GM10847 (cell line): ENCODE data around the gene CAP1.

Experiments
- POLR2A ChIP-seq: IDR thresholded peaks from 2 replicates; pipeline ENCODE4 v1.6.1; 2011; ENCODE audit not compliant: insufficient read length; ENCODE audit errors: extremely low read depth

The CAP1 gene

DNA sequence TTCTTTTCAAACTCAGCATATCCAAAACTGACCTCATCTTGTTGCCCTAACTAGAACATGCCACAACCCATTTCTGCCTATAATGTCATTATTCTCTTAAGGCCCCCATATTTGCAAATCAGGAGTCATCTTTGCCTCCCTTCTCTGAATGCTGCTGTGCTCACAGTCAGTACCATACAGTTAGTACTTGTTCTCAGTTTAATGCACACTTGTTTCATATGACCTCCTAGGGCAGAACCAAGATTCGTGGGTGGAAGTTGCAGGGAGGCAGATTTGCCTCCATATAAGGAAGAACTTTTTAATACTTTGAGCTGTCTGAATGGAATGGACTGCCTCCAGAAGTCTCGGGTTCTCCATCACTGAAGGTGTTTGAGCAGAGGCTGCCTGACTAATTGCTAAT lies 9.2 kb downstream of the CAP1 start:
- TF ChIP-seq POLR2A, result no peak

DNA sequence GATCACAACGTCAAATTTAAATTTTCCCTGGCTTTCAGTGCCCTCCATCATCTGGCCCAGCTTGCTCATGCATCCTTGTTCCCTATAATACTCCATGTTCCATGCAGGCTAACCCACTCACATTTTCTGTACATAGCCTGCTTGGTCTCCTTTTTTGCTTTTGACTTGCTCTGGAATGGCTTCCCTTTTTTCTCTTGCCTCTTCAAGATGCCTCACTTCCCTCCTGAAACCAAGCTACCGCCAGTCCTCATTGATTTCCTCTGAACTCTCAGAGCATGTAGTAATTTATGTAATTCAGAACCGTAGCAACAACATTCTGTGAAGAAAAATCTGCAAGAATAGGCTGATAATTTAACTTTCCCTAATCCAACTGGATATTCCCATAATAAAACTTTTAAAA lies 10.3 kb downstream of the CAP1 start:
- no peak for TF ChIP-seq POLR2A

- TF ChIP-seq POLR2A, result no peak
Observed at GRCh38 chr1:40053138-40053887, 12.8 kb downstream of the CAP1 start.

GRCh38 chr1:40056519-40057309 lies 16.2 kb downstream of the CAP1 start:
- TF ChIP-seq POLR2A, result no peak

GRCh38 chr1:40057310-40058030 lies 16.9 kb downstream of the CAP1 start:
- no peak for TF ChIP-seq POLR2A

DNA sequence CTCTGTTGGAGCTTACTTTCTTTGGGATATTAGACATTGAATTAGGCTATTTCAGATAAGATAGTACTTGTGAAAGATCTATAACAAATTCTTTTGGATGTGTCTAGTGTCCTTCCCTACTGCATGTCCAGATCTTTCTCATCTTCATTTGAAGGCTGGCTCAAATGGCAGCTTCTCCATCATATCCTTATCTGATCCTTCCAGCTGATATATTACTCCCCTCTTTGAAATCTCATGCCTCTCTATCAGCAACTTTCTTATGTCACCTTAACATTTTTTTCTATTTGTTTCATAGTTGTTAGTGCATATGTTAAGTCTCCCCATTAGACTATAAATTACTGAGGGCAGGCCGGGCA lies 17.5 kb downstream of the CAP1 start:
- no peak for TF ChIP-seq POLR2A

- TF ChIP-seq POLR2A, result no peak
Observed at GRCh38 chr1:40058453-40059337, 18.2 kb downstream of the CAP1 start.

DNA sequence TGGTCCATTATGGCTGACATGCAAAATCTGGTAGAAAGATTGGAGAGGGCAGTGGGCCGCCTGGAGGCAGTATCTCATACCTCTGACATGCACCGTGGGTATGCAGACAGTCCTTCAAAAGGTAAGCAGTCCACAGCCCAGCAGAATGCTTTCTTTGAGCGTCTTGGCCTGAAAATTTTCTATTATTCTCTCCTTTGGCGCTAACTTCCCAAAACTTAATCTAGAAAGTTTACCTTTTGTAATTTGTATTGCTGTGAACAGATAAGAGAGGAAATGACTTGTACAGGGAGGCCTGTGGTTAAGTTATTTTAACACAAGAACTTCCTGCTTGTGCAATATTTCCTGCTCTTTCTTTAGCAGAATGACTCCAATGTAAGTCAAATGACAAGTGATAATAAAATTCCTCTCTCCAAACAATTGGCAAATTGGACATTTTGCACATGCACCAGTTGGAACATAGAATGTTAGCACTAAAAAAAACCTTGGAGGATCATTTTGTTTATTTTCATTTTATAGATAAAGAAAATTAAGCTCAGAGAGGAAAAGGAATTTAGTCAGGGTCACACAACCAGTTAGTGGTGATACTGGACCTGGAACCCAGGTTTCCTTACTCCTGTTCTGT lies 18.9 kb downstream of the CAP1 start:
- TF ChIP-seq POLR2A, result no peak

DNA sequence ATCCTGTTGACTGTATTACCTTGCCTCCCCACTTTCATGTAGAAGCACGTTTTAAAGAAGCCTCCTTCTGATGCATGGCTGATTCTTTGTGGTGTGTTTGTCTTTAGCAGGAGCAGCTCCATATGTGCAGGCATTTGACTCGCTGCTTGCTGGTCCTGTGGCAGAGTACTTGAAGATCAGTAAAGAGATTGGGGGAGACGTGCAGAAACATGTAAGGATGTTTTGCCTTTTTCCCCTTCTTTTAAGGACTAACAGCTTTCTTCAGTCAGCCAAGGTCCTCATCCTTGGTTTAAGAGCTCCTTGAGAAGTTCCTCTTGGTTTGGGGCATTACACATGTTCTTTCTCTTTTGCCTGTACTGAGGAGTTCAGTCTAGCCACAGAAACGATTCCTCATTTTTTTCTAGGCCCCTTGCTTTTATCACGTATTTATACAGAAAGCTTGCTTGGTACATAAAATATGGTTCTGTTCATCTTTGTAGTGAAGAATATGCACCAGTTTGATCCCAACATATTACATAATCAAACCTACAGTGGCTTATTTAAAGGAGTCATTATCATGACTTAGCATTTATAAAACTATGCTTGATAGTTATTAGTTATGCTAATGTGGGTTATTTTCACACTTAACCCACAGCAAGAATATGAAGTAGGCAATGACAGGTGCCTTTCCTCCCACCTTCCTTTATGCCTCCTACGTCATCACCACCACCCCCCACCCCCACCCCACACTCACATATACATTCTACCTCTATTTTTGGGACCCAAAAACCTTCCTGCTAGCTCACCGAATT lies 19.6 kb downstream of the CAP1 start:
- TF ChIP-seq POLR2A, result no peak

GRCh38 chr1:40064797-40065499 lies 24.4 kb downstream of the CAP1 start:
- no peak for TF ChIP-seq POLR2A

DNA sequence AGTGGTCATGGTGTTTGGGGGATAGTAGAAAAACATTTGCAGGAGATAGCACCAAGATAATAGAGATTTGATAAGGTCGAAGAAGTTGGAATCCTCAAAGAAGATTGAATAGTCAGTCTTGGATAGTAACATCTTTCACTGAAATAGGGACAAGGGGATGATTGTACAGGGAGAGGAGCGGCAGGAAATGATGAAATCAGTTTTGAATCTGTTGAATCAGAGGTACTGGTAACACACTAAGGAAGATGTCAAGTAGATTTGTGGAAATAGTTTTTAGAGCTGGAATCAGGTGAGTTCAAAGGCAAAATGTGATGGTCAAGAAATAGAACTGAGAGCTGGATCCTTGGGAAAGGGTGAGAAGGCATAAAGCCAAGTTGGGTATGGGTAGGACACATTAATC lies 26.5 kb downstream of the CAP1 start:
- TF ChIP-seq POLR2A, result no peak

GRCh38 chr1:40067851-40068250 lies 27.3 kb downstream of the CAP1 start:
- no peak for TF ChIP-seq POLR2A

DNA sequence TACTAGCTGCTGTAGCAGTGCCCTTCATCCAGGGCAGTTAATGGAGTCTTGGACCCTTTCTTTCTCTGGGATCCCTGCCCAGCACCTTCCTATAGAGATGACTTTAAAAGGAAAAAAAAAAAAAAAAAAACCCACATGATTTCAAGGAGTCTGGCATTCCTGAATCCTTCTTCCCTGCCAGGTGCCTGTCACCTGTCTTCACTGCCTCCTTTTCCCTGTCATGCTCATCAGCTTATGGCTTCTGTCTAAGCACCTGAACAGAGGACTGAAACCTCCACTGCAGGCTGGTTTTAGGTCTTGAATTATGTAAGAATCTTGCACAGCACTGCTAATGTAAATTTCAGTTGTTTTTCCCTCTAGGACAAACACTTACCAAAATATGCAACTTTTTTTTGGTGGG lies 31.6 kb downstream of the CAP1 start:
- no peak for TF ChIP-seq POLR2A
